C4-2B (cell line): ENCODE measurements around the gene APLP1.

ENCODE experiments used
- H3K27ac ChIP-seq: fragments of 450-650 bp; 2 replicates; pipeline ENCODE4 v1.5.1; 2017
- CTCF ChIP-seq: fragments of 450-650 bp; conservative IDR thresholded peaks from 2 replicates; pipeline ENCODE4 v1.5.1; 2017; ENCODE audit warnings: mild to moderate bottlenecking
- ZFX ChIP-seq: fragments of 450-650 bp; IDR thresholded peaks from 2 replicates; pipeline ENCODE4 v1.6.1; 2017

Gene APLP1

GRCh38 chr19:35879068-35879467 lies 10.7 kb downstream of the APLP1 start:
- no peak overlapping the region for H3K27ac ChIP-seq
- TF ChIP-seq ZFX (no peak), CTCF (no peak)

DNA sequence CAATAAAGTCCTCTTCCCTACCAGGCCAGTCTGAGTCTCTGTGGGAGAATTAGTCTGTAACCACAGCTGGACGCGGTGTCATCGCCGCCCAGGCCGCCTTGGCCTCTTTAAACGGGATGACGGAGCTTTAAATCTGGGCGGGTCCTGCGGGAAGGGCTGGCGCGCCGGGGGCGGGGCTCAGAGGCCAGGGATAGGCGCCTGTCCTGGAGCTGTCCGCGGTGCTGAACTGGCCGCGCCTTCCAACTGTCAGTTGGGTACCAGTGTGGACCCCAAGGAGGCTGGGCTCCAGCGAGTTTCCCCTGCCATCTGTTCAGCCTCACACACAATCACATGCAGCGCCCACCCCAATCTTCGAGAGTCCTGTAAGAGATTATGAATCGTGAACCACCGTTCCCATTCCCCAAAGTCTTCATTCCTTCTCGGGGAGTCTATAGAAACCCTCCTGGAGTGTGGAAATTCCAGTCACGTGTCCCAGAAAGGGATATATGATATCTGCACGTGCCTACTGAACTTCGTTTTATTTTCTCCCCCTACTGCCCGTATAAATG lies 11.5 kb downstream of the APLP1 start:
- H3K27ac ChIP-seq: no peak overlapping the region
- TF ChIP-seq ZFX (no peak), CTCF (no peak)

- TF ChIP-seq ZFX (no peak), CTCF (no peak; the same call in 1 of the 2 replicates)
Observed at GRCh38 chr19:35882114-35882832, 13.9 kb downstream of the APLP1 start.

GRCh38 chr19:35883882-35884281 lies 15.5 kb downstream of the APLP1 start:
- no peak for TF ChIP-seq ZFX
- no peak overlapping the region for H3K27ac ChIP-seq

More at GRCh38 chr19:35882114-35882832, 13.9 kb downstream of the APLP1 start:
- H3K27ac ChIP-seq: no peak overlapping the region

DNA sequence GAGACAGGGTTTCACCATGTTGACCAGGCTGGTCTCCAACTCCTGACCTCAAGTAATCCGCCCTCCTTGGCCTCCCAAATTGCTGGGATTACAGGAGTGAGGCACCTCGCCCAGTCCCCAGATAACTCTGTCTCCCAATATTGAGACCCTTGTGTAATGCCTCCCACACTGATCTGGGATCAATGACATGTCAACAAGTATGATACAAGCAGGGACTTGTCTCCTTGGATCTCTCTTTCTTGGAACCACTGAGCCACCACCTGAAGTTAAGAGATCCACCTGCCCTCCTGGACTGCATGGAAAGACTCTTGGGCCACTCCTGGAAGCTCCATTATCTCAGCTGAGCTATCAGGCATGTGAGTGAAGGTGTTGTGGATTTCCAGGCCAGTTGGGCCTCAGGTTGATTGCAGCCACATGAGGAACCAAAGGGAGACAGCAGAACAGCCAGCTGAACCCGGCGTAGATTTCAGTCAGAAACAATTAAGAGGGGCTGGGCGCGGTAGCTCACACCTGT lies 16.9 kb downstream of the APLP1 start:
- H3K27ac ChIP-seq: no peak overlapping the region
- TF ChIP-seq CTCF (no peak), ZFX (no peak)

DNA sequence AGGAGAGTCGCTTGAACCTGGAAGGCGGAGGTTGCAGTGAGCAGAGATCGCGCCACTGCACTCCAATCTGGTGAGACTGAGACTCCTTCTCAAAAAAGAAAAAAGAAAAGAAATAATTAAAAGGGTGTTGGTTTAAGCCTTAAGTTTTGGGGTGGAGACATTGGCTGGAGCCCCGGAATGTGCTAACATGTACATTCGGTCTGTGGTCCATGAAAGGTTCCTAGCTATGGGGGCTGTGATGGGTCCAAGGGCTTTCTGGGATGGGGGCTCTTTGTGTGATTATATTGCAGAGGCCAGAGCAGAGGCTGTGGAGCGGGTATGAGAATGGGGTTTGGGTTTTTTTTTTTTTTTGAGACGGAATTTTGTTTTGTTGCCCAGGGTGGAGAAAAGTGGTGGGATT lies 17.5 kb downstream of the APLP1 start:
- no peak overlapping the region for H3K27ac ChIP-seq
- no peak for TF ChIP-seq CTCF
- TF ChIP-seq ZFX: no peak

DNA sequence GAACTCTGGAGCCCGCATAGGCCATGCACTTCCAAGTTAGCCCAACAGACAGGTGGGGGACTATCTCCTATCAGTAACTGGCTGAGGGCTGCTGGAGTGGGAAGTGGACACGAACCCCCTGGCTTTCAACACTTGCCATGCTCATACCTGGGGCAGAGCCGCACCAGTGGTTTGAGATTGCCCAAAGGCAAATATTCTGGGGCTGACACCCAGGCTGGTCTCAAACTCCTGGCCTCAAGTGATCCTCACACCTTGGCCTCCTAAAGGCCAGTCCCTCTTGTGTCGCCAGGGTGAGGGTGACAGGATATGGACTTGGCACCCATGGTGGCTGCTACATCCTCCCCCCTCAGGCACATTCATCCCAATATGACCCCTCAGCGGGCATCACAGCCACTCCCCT lies 18.8 kb downstream of the APLP1 start:
- TF ChIP-seq CTCF (no peak), ZFX (no peak)

DNA sequence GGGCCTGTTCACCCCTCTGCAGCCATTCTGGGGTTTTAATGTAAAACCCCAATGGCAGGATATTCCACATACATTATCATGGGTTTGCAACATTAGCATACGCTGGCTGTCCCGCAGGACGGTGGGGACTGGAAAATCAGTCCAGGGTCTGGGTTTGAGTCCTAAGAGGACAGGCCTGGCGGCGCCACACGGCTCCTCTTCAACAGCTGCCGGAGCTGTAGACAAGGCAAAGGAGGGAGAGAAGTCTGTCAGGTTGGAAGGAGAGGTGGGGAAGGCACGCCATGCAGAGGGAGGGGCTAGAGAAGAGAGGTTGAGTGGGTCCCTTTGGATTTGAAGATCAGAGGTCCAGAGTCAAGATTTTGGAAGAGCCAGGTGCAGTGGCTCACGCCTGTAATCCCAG lies 20.0 kb downstream of the APLP1 start:
- no peak overlapping the region for H3K27ac ChIP-seq
- no peak for TF ChIP-seq ZFX
- no peak for TF ChIP-seq CTCF

More for the DNA sequence above, 18.8 kb downstream of the APLP1 start:
- no peak overlapping the region for H3K27ac ChIP-seq
